Measurements from ENCODE around the gene MAP2K5.

- TF ChIP-seq CTCF (IDR thresholded peaks at IDR 0.05): no peak
- TF ChIP-seq EP300 (IDR thresholded peaks at IDR 0.05): no peak
- no peak for TF ChIP-seq POLR2A (IDR thresholded peaks at IDR 0.05)
These were observed 242.9 kb downstream of the MAP2K5 start for GRCh38 chr15:67785431-67785830.
